NCI-H526 (cell line): ENCODE results near the gene SKIDA1.
"Not testable (repeated sequence)": the region's sequence is repeated elsewhere in the genome, so short reads cannot be mapped to it uniquely, and the experiment has no call there.

Experiments used
- DNase-seq, 2 experiments: peaks; one replicate each; lab custom pipeline; 2025; lab: John Stamatoyannopoulos, UW

Gene SKIDA1

GRCh38 chr10:21525367-21526187 lies at the start of gene SKIDA1:
TSS of gene SKIDA1 (minus strand) at chr10:21525682. CDS start at chr10:21517822, 7,860 bp downstream.
- DNase-seq, result peak; percentile 79 to 92

DNA sequence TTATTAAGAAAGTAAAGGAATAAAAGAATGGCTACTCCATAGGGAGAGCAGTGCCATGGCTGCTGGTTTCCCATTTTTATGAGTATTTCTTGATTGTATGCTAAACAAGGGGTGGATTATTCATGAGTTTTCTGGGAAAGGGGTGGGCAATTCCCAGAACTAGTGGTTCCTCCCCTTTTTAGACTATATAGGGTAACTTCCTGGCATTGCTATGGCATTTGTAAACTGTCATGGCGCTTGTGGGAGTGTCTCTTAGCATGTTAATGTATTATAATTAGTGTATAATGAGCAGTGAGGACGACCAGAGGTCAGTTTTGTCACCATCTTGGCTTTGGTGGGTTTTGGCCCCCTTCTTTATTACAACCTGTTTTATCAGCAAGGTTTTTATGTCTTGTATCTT lies 49.0 kb upstream of the SKIDA1 start:
- DNase-seq, result not testable (repeated sequence)

GRCh38 chr10:21572578-21572977 lies 47.1 kb upstream of the SKIDA1 start:
- DNase-seq, result no peak

DNA sequence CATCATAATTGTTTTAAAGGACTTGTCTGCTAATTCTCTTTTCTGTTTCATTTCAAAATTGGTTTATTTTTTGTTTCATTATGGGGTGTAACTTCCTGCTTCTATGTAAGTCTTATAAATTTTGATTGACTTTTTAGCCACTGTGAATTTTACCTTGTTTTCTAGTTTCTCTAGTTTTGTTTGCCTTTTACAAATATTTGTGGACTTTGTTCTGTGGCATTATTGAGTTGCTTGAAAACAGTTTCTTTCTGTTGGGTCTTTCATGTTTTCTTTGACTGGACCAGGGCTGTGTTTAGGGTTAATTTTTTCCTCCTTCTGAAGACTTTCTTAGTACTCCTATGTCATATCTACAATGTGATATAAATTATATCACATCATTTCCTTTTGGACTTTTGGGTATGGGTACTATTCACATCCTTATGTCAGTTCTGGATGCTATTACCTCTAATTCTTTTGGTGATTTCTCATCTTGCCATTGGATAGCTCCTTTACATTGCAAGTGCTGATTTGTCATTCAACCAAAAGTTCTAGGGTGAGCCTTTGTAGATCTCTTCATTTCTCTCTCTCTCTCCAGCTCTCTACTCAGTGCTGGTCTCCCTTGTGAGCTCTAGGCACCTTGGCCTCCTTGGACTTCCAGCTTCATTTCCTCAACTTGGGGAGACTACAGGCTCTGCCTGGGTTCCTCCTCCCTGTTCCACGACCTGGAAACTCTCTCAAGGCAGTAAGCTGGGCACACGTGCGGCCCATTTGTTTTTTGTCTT lies 45.5 kb upstream of the SKIDA1 start:
- no peak for DNase-seq

DNA sequence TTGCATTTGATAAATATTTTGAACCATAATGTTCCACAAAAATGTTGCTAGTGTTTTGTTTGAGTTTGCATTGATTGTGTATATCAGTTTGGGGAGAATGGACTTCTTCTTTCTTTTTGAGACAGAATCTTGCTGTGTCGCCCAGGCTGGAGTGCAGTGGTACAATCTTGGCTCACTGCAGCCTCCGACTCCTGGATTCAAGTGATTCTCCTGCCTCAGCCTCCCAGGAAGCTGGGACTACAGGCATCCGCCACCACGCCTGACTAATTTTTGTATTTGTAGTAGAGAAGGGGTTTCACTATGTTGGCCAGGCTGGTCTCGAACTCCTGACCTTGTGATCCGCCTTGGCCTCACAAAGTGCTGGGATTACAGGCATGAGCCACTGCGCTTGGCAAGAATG lies 33.5 kb upstream of the SKIDA1 start:
- DNase-seq, result not testable (repeated sequence)

DNA sequence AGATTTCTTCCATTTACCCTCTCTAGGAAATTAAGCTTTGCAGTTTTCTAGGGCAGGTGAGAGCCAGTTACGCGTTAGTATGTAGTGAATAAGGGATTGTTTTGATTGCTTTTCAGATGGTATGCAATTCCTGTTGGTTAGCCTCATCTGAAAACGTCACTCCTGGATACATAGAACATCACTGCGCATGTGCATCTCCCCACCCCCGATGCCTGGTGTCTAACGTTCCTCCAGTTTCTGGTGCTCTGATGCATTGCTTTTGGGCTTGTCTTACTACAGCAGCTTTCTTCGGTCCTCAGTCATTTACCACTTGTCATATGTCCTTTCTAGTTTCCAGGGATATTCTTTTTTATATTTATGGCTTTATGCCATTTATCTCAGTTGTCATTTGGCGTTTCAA lies 31.0 kb upstream of the SKIDA1 start:
- DNase-seq, result no peak

DNA sequence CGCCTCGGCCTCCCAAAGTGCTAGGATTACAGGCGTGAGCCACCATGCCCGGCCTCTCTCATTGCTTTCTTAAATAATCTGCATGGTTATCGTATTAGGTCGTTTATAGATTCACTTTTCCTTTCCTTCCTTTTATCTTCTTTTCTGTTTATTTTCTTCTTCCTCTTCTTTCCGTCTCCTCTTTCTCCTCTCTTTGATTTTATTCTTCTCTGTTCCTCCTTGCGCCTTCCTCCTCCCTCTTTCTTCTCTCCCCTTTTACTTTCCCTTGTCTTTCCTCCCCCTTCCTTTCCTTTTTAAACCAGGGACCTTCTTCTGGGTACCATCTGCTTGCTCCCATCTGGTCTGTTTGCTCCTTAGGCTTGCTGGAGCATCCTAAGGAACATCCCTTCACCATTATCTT lies 27.2 kb upstream of the SKIDA1 start:
- DNase-seq, result no peak

DNA sequence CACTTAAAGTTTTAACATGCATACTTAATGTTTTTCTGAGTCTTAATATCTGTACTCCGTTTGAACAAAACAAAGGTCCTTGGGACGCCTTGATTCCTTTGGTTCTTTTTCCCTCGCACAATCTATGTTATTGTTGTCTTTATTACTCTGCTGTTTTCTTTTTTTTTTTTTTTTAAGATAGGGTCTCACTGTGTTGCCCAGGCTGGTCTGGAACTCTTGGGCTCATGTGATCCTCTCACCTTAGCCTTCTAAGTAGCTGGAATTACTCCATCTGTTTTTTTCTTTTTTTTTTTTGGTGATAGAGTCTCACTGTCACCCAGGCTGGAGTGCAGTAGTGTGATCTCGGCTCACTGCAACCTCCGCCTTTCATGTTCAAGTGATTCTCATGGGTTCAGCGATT lies 21.8 kb upstream of the SKIDA1 start:
- DNase-seq, result no peak

DNA sequence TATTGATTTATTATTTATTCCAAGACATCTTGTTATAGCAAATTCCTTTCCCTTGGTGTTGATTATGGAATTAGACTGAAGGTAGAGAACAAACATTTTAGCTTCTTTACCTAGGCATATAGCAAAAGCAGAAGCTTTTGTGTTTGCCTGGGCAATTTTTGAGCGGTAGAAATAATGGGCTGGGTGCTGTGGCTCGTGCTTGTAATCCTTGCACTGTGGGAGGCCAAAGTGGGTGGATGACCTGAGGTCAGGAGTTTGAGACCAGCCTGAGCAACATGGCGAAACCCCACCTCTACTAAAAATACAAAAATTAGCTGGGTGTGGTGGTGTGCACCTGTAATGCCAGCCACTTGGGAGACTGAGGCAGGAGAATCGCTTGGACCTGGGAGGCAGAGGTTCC lies 15.2 kb upstream of the SKIDA1 start:
- DNase-seq, result not testable (repeated sequence)

GRCh38 chr10:21536874-21537273 lies 11.4 kb upstream of the SKIDA1 start:
- no peak for DNase-seq

DNA sequence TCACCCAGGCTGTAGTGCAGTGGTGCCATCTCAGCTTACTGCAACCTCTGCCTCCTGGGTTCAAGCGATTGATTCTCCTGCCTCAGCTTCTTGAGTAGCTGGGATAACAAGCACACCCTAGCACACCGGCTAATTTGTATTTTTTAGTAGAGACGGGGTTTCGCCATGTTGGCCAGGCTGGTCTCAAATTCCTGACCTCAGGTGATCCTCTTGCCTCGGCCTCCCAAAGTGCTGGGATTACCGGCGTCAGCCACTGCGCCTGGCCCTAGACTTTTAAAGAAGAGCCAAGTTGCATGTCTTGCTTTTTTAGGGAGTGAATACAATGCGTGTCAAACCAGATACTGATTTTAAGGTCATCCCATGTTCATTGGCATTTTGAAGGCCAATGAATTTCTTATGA lies 10.5 kb upstream of the SKIDA1 start:
- DNase-seq, result not testable (repeated sequence)

GRCh38 chr10:21535494-21535965 lies 10.0 kb upstream of the SKIDA1 start:
- no peak for DNase-seq

DNA sequence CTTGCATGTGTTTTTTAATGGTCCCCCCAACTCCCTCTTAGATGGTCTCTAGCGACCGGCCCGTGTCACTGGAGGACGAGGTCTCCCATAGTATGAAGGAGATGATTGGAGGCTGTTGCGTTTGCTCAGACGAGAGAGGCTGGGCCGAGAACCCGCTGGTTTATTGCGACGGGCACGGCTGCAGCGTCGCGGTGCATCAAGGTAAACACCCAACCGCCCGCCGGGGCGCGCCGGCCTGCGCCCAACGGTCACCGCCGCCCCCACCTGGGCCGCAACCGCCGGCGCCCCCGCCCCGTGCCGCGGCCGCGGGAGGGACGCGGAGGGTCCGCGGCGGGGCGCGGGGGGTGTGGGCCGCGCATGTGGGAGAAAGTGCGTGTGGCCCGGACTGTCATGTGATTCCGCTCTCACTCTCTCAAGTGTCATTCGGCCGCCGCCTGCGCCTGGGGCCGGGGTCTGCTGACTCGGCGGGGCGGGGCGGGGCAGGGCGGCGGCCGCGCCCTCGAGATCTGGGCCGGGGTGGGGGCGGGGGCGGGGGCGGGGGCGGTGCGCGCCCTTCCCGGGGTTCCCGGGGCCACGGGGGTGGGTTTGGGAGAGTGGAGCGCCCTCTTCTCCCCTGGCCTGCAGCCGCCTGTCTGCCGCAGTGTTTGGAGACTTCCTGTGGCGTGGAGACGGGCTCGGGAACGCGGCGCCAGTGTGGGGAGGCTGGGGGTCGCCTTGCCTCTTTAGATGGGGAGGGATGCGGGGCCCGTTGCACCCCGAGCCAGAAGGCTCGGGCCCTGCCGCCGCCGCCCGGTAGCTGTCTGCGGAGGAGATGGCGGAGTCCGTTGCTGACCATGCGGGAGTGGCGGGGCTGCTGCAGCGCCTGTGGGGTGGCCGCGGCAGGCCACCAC lies 9.4 kb upstream of the SKIDA1 start:
- peak; percentile 59 to 71 for DNase-seq

GRCh38 chr10:21534280-21534586 lies 8.8 kb upstream of the SKIDA1 start:
- DNase-seq, result no peak

GRCh38 chr10:21533467-21534279 lies 8.2 kb upstream of the SKIDA1 start, which contains the start of gene MLLT10:
TSS of gene MLLT10 (plus strand) at chr10:21534232. CDS start at chr10:21534645, 413 bp downstream.
- DNase-seq, result peak; percentile 79 to 95

GRCh38 chr10:21532694-21533466 lies 7.4 kb upstream of the SKIDA1 start:
- DNase-seq, result peak in 1 of 2 experiments; percentile 41

DNA sequence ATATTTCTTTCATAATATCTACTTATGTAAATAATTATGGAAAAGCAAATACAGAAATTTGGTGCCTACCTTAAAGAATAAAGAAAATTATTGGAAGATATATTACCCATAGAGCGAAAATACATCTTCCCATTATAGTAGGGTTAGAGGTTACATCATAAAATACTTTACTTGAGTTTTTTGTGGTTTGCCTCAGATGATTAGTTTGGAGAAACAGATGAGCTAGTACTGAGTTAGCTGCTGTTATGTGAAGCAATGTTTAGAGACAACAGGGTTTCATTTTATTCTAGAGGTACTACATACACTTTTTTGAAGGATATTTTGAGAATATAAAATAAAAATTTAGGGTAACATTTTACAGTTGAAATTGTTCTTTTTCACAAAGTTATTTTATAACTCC lies 5.7 kb upstream of the SKIDA1 start:
- DNase-seq, result peak in 1 of 2 experiments; percentile 21

- DNase-seq, result peak in 1 of 2 experiments; percentile 22
Observed at GRCh38 chr10:21530641-21531040, 5.2 kb upstream of the SKIDA1 start.

- DNase-seq, result no peak
Observed at GRCh38 chr10:21530168-21530567, 4.7 kb upstream of the SKIDA1 start.
